HepG2 (cell line): ENCODE data around the gene UBC. TPM values are rescaled to one million over a fixed set of nuclear protein-coding genes. Genes with fewer than 3 reads are reported as not detected.

Experiments used
- CHD4 ChIP-seq: fragments of 200-600 bp; sonication (generic); IDR thresholded peaks from 2 replicates; pipeline ENCODE4 v1.7.0; 2017; ENCODE audit warnings: mild to moderate bottlenecking, low read length, borderline replicate concordance
- HOXD1 ChIP-seq: sonication (generic); formaldehyde crosslinking; IDR thresholded peaks from 2 replicates; pipeline ENCODE4 v1.5.0; 2020; ENCODE audit warnings: missing genetic modification reagents
- KLF13 ChIP-seq: sonication (generic); formaldehyde crosslinking; IDR thresholded peaks from 2 replicates; pipeline ENCODE4 v1.4.0; 2020; ENCODE audit warnings: mild to moderate bottlenecking, missing genetic modification reagents
- NFE2L2 ChIP-seq: fragments of 150-350 bp; IDR thresholded peaks from 2 replicates; pipeline ENCODE4 v1.6.1; 2014; ENCODE audit warnings: low read length
- NFIC ChIP-seq: IDR thresholded peaks from 2 replicates; pipeline ENCODE4 v1.6.1; 2012; ENCODE audit warnings: mild to moderate bottlenecking, low read length, inconsistent platforms
- NFYC ChIP-seq: IDR thresholded peaks from 2 replicates; pipeline ENCODE4 v1.6.1; 2016; ENCODE audit warnings: missing genetic modification reagents, missing compliant biosample characterization
- SMARCE1 ChIP-seq: fragments of 450-650 bp; IDR thresholded peaks from 2 replicates; pipeline ENCODE4 v1.6.1; 2017; ENCODE audit warnings: borderline replicate concordance
- SNAPC2 ChIP-seq: sonication (generic); formaldehyde crosslinking; IDR thresholded peaks from 2 replicates; pipeline ENCODE4 v1.8.1; 2022; ENCODE audit warnings: mild to moderate bottlenecking, missing genetic modification reagents
- THRA ChIP-seq: sonication (generic); formaldehyde crosslinking; IDR thresholded peaks from 2 replicates; pipeline ENCODE4 v1.4.0; 2020; ENCODE audit warnings: missing genetic modification reagents, borderline replicate concordance
- ZNF260 ChIP-seq: sonication (generic); formaldehyde crosslinking; IDR thresholded peaks from 2 replicates; pipeline ENCODE4 v1.4.0; 2020; ENCODE audit warnings: missing genetic modification reagents, low read depth, mild to moderate bottlenecking, borderline replicate concordance
- ZNF337 ChIP-seq: sonication (generic); formaldehyde crosslinking; IDR thresholded peaks from 2 replicates; pipeline ENCODE4 v1.5.1; 2020; ENCODE audit warnings: missing genetic modification reagents, low read depth, mild to moderate bottlenecking, borderline replicate concordance
- ZNF577 ChIP-seq: sonication (generic); formaldehyde crosslinking; IDR thresholded peaks from 2 replicates; pipeline ENCODE4 v1.4.0; 2020; ENCODE audit warnings: mild to moderate bottlenecking, low read depth, missing genetic modification reagents, borderline replicate concordance
- ZNF646 ChIP-seq: sonication (generic); formaldehyde crosslinking; IDR thresholded peaks from 2 replicates; pipeline ENCODE4 v1.9.0; 2021; ENCODE audit warnings: mild to moderate bottlenecking, missing genetic modification reagents
- ZNF703 ChIP-seq: sonication (generic); formaldehyde crosslinking; IDR thresholded peaks from 2 replicates; pipeline ENCODE4 v1.5.1; 2020; ENCODE audit warnings: missing genetic modification reagents, mild to moderate bottlenecking, moderate library complexity, borderline replicate concordance
- ZSCAN12 ChIP-seq: sonication (generic); formaldehyde crosslinking; IDR thresholded peaks from 2 replicates; pipeline ENCODE4 v1.9.0; 2021; ENCODE audit warnings: mild to moderate bottlenecking, missing genetic modification reagents
- polyA plus RNA-seq, 8 experiments: library from polyadenylated mRNA; depleted of rRNA in 3 of 8; stranded (reverse) in 7 of 8; unstranded in 1 of 8; fragments of >200 nt; fragmentation: Illumina TruSeq in 4 of 8; extraction: Trizol in 4 of 8; gene quantifications; 2 replicates each; pipeline versions ENCODE4 v1.2.1 to v1.2.3, GENCODE V29; 2011 to 2016; ENCODE audit warnings: low read depth in 4 of 8, missing spikeins in 1 of 8, mixed read lengths in 1 of 8; ENCODE audit not compliant: insufficient read depth in 1 of 8
- total RNA-seq, 5 experiments: library from RNA; depleted of rRNA; stranded (reverse); fragments of >200 nt; fragmentation: Illumina TruSeq; extraction: Trizol; gene quantifications; 2 replicates each; pipeline ENCODE4 v1.2.3, GENCODE V29; 2016; ENCODE audit warnings: low read depth in 1 of 5
- TF ChIP-seq, protein P1 (sequence below): IDR thresholded peaks from 2 replicates; pipeline ENCODE4 v1.6.1; 2016; ENCODE audit warnings: low read depth
- TF ChIP-seq, protein P2 (sequence below): sonication (generic); formaldehyde crosslinking; IDR thresholded peaks from 2 replicates; pipeline ENCODE4 v1.5.0; 2020; ENCODE audit warnings: mild to moderate bottlenecking, missing genetic modification reagents

UBC gene
- total and polyA plus RNA-seq, 2 of the 13 experiments (the other 11 are each of a cell fraction or from before 2014, with no cell fraction given), result 805 to 1,432 TPM

DNA sequence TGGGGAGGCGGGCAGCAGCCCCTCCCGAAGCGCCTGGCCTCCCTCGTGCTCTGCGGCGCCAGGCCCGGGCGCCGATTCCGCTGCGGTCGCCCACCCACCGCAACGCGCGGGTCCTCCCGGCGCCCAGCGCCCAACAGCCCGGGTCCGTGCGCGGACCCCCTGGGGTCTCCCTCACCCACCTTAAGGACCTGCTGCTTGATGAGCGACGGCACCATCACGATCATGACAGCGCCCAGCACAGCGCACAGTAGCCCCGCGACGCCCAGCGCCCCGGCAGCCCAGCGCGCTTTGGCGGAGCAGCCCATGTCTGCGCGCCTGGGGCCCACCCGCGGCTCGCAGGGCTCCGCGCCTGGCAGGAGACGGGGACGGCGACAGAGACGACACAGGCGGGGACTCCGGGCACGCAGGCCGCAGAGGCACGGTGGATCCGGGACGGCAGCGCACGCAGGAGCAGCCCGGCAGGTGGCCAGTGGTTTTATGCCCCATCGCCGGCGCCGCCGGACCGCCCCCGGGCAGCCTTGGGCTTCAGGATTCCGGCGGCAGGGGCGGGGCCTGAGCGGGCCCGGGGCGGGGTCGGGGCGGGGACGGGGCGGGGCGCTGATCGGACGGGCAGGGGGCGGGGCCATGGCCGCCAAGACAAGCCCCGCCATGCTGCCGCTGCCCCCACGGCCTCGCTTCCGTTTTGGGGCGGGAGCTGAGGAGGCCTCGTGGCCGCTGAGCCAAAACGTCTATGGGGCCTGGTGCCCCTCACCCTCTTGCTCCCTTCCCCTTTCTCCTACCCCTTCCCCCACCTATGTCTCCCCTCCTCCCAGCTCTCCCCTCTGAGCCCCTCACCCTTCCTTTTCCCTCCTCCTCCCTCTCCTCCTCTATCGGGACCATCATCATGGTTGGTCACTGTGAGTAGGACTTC, 50.8 kb downstream of the UBC start, which contains the start of gene SCARB1 (continued):
- TF ChIP-seq ZNF646 (CRISPR knock-in tag), result peak; percentile 63
- TF ChIP-seq NFYC (CRISPR knock-in tag), result no peak
- TF ChIP-seq NFE2L2, result no peak
- TF ChIP-seq NFIC, result no peak
- no peak for TF ChIP-seq SMARCE1
- no peak for TF ChIP-seq ZNF577 (CRISPR knock-in tag)
- TF ChIP-seq HOXD1 (CRISPR knock-in tag), result 0 out of 2 replicates have a peak, but pooled peaks have one; percentile 17
- TF ChIP-seq SNAPC2 (CRISPR knock-in tag), result peak; percentile 44; the same call in 1 of the 2 replicates
- TF ChIP-seq, protein P1, sequence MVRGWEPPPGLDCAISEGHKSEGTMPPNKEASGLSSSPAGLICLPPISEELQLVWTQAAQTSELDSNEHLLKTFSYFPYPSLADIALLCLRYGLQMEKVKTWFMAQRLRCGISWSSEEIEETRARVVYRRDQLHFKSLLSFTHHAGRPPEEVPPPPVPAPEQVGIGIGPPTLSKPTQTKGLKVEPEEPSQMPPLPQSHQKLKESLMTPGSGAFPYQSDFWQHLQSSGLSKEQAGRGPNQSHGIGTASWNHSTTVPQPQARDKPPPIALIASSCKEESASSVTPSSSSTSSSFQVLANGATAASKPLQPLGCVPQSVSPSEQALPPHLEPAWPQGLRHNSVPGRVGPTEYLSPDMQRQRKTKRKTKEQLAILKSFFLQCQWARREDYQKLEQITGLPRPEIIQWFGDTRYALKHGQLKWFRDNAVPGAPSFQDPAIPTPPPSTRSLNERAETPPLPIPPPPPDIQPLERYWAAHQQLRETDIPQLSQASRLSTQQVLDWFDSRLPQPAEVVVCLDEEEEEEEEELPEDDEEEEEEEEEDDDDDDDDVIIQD, result no peak
- TF ChIP-seq THRA (CRISPR knock-in tag), result peak; percentile 70; the same call in 1 of the 2 replicates
- TF ChIP-seq KLF13, result 0 out of 2 replicates have a peak, but pooled peaks have one; percentile 38
- no peak; the same call in 1 of the 2 replicates for TF ChIP-seq ZNF337 (CRISPR knock-in tag)
- no peak for TF ChIP-seq ZNF260
- TF ChIP-seq ZSCAN12, result no peak; the same call in 1 of the 2 replicates
- TF ChIP-seq CHD4, result no peak
- TF ChIP-seq ZNF703 (CRISPR knock-in tag), result no peak; the same call in 1 of the 2 replicates
- TF ChIP-seq, protein P2, sequence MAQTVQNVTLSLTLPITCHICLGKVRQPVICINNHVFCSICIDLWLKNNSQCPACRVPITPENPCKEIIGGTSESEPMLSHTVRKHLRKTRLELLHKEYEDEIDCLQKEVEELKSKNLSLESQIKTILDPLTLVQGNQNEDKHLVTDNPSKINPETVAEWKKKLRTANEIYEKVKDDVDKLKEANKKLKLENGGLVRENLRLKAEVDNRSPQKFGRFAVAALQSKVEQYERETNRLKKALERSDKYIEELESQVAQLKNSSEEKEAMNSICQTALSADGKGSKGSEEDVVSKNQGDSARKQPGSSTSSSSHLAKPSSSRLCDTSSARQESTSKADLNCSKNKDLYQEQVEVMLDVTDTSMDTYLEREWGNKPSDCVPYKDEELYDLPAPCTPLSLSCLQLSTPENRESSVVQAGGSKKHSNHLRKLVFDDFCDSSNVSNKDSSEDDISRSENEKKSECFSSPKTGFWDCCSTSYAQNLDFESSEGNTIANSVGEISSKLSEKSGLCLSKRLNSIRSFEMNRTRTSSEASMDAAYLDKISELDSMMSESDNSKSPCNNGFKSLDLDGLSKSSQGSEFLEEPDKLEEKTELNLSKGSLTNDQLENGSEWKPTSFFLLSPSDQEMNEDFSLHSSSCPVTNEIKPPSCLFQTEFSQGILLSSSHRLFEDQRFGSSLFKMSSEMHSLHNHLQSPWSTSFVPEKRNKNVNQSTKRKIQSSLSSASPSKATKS (CRISPR knock-in tag), result no peak
